SKM-1 (cell line): ENCODE data around the gene MBNL2.

Experiments used
- DNase-seq: peaks from one replicate; lab custom pipeline; 2025; ENCODE audit not compliant: unreplicated experiment; lab: John Stamatoyannopoulos, UW

MBNL2 gene

GRCh38 chr13:97269603-97270002 is 47.5 kb downstream of the MBNL2 start:
- DNase-seq: no peak

GRCh38 chr13:97272526-97272925 is 50.4 kb downstream of the MBNL2 start:
- no peak for DNase-seq

- DNase-seq: no peak
These were observed 51.3 kb downstream of the MBNL2 start for GRCh38 chr13:97273341-97273831.

GRCh38 chr13:97274829-97275649 is 52.9 kb downstream of the MBNL2 start:
- DNase-seq: no peak

- no peak for DNase-seq
These were observed 53.8 kb downstream of the MBNL2 start for GRCh38 chr13:97275776-97276501.

GRCh38 chr13:97276862-97277269 is 54.7 kb downstream of the MBNL2 start:
- no peak for DNase-seq

GRCh38 chr13:97278435-97279411 is 56.6 kb downstream of the MBNL2 start:
- no peak for DNase-seq

- DNase-seq: no peak
These were observed 57.8 kb downstream of the MBNL2 start for GRCh38 chr13:97279913-97280312.

GRCh38 chr13:97280478-97280877 is 58.3 kb downstream of the MBNL2 start:
- DNase-seq: no peak

- DNase-seq: no peak
These were observed 58.9 kb downstream of the MBNL2 start for GRCh38 chr13:97281028-97281427.

- DNase-seq: no peak
These were observed 60.6 kb downstream of the MBNL2 start for GRCh38 chr13:97282705-97283104.

GRCh38 chr13:97283888-97284287 is 61.8 kb downstream of the MBNL2 start:
- DNase-seq: no peak

- no peak for DNase-seq
These were observed 62.4 kb downstream of the MBNL2 start for GRCh38 chr13:97284558-97284957.

GRCh38 chr13:97285221-97285955 is 63.3 kb downstream of the MBNL2 start:
- no peak for DNase-seq

GRCh38 chr13:97286317-97287046 is 64.3 kb downstream of the MBNL2 start:
- no peak for DNase-seq

- DNase-seq: no peak
These were observed 64.9 kb downstream of the MBNL2 start for GRCh38 chr13:97287047-97287383.

- DNase-seq: no peak
These were observed 66.4 kb downstream of the MBNL2 start for GRCh38 chr13:97288486-97288900.

GRCh38 chr13:97289514-97290298 is 67.6 kb downstream of the MBNL2 start:
- DNase-seq: no peak
